ENCODE data around the gene CETP. TPM values are rescaled to one million over a fixed set of nuclear protein-coding genes. Genes with fewer than 3 reads are reported as not detected.

CETP gene
- total RNA-seq, 4 donors from 2014 or later = 0.19 to 0.32 (median 0.31) TPM; not detected in 1

GRCh38 chr16:56995136-56995805, 33.5 kb downstream of the CETP start:
- Histone ChIP-seq H3K27me3 (no peaks in the 10 kb centered on the region), H3K4me3 (no peak overlapping the region), H3K36me3 (no peaks in the 10 kb centered on the region), H3K4me1 (peaks cover 14 to 62% (median 44%) of the 10 kb centered on the region in 3 donors), H3K27ac (peak overlapping the region in 1 of 4 donors; percentile 8), H3K9me3 (no peaks in the 10 kb centered on the region)
- intact Hi-C loops (cut with DNase I) = no loop called here
- TF ChIP-seq, protein P1, sequence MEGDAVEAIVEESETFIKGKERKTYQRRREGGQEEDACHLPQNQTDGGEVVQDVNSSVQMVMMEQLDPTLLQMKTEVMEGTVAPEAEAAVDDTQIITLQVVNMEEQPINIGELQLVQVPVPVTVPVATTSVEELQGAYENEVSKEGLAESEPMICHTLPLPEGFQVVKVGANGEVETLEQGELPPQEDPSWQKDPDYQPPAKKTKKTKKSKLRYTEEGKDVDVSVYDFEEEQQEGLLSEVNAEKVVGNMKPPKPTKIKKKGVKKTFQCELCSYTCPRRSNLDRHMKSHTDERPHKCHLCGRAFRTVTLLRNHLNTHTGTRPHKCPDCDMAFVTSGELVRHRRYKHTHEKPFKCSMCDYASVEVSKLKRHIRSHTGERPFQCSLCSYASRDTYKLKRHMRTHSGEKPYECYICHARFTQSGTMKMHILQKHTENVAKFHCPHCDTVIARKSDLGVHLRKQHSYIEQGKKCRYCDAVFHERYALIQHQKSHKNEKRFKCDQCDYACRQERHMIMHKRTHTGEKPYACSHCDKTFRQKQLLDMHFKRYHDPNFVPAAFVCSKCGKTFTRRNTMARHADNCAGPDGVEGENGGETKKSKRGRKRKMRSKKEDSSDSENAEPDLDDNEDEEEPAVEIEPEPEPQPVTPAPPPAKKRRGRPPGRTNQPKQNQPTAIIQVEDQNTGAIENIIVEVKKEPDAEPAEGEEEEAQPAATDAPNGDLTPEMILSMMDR (IDR thresholded peaks at IDR 0.05) = no peak
- TF ChIP-seq POLR2A (IDR thresholded peaks at IDR 0.05) = no peak
- 69 to 79% methylated on average over 7 to 12 of the region's 12 CpGs for WGBS, 2 donors
- no peak for DNase-seq

DNA sequence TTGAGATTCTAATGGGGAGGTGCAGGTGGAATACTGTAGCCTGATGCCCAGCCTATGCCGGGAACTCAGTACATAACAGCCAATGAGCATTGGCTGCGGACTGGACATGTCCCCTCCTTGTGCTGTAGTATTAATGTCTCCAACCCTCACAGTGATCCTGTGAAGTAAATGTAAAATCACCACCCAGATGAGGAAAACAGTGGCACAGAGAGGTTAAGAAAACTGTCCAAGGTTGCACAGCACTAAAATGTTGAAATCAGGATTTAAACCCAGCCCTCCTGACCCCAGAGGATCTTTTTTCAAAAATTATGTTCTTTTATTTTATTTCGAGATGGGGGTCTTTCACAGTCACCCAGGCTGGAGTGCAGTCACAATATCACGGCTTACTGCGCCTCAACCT, 35.5 kb downstream of the CETP start:
- H3K9me3 ChIP-seq = no peaks in the 10 kb centered on the region
- intact Hi-C loops (cut with DNase I) = no loop called here
- TF ChIP-seq, protein P1 (IDR thresholded peaks at IDR 0.05) = no peak
- TF ChIP-seq POLR2A (IDR thresholded peaks at IDR 0.05) = no peak
- no peak for DNase-seq
- peaks cover 7 to 54% (median 35%) of the 10 kb centered on the region in 3 donors for H3K4me1 ChIP-seq
- WGBS, 2 donors = 89 to 96% methylated on average over 5 of the region's 5 CpGs
- H3K4me3 ChIP-seq = no peak overlapping the region
- no peaks in the 10 kb centered on the region for H3K36me3 ChIP-seq
- no peaks in the 10 kb centered on the region for H3K27me3 ChIP-seq
- H3K27ac ChIP-seq = no peak overlapping the region

GRCh38 chr16:56997931-56998330, 36.2 kb downstream of the CETP start:
- WGBS, 2 donors = 60 to 77% methylated on average over 2 to 3 of the region's 3 CpGs
- no peak overlapping the region for H3K4me3 ChIP-seq
- no peaks in the 10 kb centered on the region for H3K36me3 ChIP-seq
- no peak for DNase-seq
- intact Hi-C loops (cut with DNase I) = no loop called here
- no peak for TF ChIP-seq POLR2A (IDR thresholded peaks at IDR 0.05)
- TF ChIP-seq, protein P1 (IDR thresholded peaks at IDR 0.05) = no peak
- no peaks in the 10 kb centered on the region for H3K9me3 ChIP-seq
- H3K27me3 ChIP-seq = no peaks in the 10 kb centered on the region
- no peak overlapping the region for H3K27ac ChIP-seq
- peaks cover 7 to 48% (median 35%) of the 10 kb centered on the region in 3 donors for H3K4me1 ChIP-seq

GRCh38 chr16:56998352-56998751, 36.6 kb downstream of the CETP start:
- Histone ChIP-seq H3K4me1 (peaks cover 7 to 46% (median 32%) of the 10 kb centered on the region in 3 donors), H3K27me3 (no peaks in the 10 kb centered on the region), H3K36me3 (no peaks in the 10 kb centered on the region), H3K27ac (peak overlapping the region in 2 of 4 donors; percentile 53 to 82), H3K9me3 (no peaks in the 10 kb centered on the region), H3K4me3 (no peak overlapping the region)
- intact Hi-C loops (cut with DNase I) = no loop called here
- TF ChIP-seq, protein P1 (IDR thresholded peaks at IDR 0.05) = no peak
- no peak for TF ChIP-seq POLR2A (IDR thresholded peaks at IDR 0.05)
- no peak for DNase-seq
- WGBS, 2 donors = 93 to 96% methylated on average over 3 of the region's 3 CpGs

GRCh38 chr16:56998861-56999260, 37.1 kb downstream of the CETP start:
- no peak overlapping the region for H3K4me3 ChIP-seq
- H3K36me3 ChIP-seq = no peaks in the 10 kb centered on the region
- TF ChIP-seq POLR2A (IDR thresholded peaks at IDR 0.05) = no peak
- TF ChIP-seq, protein P1 (IDR thresholded peaks at IDR 0.05) = no peak
- H3K27ac ChIP-seq = peak overlapping the region; percentile 29 to 82 (median 64)
- peaks cover 7 to 44% (median 31%) of the 10 kb centered on the region in 3 donors for H3K4me1 ChIP-seq
- intact Hi-C loops (cut with DNase I) = no loop called here
- no peaks in the 10 kb centered on the region for H3K9me3 ChIP-seq
- no peak for DNase-seq
- 58 to 79% methylated on average over 6 of the region's 6 CpGs for WGBS, 2 donors
- H3K27me3 ChIP-seq = no peaks in the 10 kb centered on the region

Data from esophagus squamous epithelium (tissue), 5 donors.